Thyroid gland (tissue), 4 donors: Measurements from ENCODE around the gene SGK1. TPM values are rescaled to one million over a fixed set of nuclear protein-coding genes. Genes with fewer than 3 reads are reported as not detected.

Source experiments
- DNase-seq, 2 donors: peaks; one replicate each; pipeline ENCODE4 v3.0.0-alpha.2; 2019
- H3K27ac ChIP-seq, 3 donors: fragments of 200-600 bp; sonication (generic); 1 replicate in 2 of 3; 2 replicates in 1 of 3; pipeline ENCODE4 v1.5.1; 2016 to 2019; ENCODE audit warnings: mild to moderate bottlenecking in 1 of 3, moderate library complexity in 1 of 3
- H3K27me3 ChIP-seq: fragments of 200-600 bp; sonication (generic); one replicate; pipeline ENCODE4 v1.5.1; 2019
- H3K36me3 ChIP-seq, 2 donors: fragments of 200-600 bp; sonication (generic); one replicate each; pipeline ENCODE4 v1.5.1; 2016 to 2019
- H3K4me1 ChIP-seq, 2 donors: fragments of 200-600 bp; sonication (generic); one replicate each; pipeline ENCODE4 v1.5.1; 2017 to 2019
- H3K4me3 ChIP-seq, 3 donors: fragments of 200-600 bp; sonication (generic); replicated peaks in 1 of 3; 1 replicate in 2 of 3; 2 replicates in 1 of 3; pipeline ENCODE4 v1.5.1; 2016; ENCODE audit warnings: mild to moderate bottlenecking in 1 of 3
- H3K9me3 ChIP-seq: fragments of 200-600 bp; sonication (generic); one replicate; pipeline ENCODE4 v1.5.1; 2017
- CTCF ChIP-seq, 6 experiments: fragments of 200-600 bp in 3 of 6; fragments of 450-650 bp in 3 of 6; sonication (generic) in 3 of 6; IDR thresholded peaks; one replicate each; pipeline ENCODE4 v1.5.1; 2016 to 2019; ENCODE audit warnings: antibody characterized with exemption in 6 of 6, mild to moderate bottlenecking in 2 of 6, inconsistent platforms in 1 of 6, moderate library complexity in 1 of 6
- POLR2A ChIP-seq, 2 donors: fragments of 450-650 bp; IDR thresholded peaks; one replicate each; pipeline ENCODE4 v1.6.1; 2017; ENCODE audit warnings: antibody characterized with exemption in 2 of 2, mild to moderate bottlenecking in 2 of 2, moderate library complexity in 1 of 2
- whole genome bisulfite sequencing, 2 donors: methylation state at CpG; one replicate each; pipeline ENCODE4 v1.1.5; 2017; 5-methylcytosine and 5-hydroxymethylcytosine counted together
- intact Hi-C: fragments of 100-400 bp; cut with DNase I; formaldehyde crosslinking; loops from one replicate; pipeline ENCODE4 v1.15.1; 2023
- total RNA-seq, 4 donors: library from RNA; depleted of rRNA; stranded (reverse); fragments of >200 nt; gene quantifications; one replicate each; pipeline ENCODE4 v1.2.3, GENCODE V29; 2016

Gene SGK1
- total RNA-seq, 4 donors from 2014 or later: 151 to 361 (median 194) TPM

- WGBS, 2 donors: 76 to 87% methylated on average over 3 of the region's 3 CpGs
- Histone ChIP-seq H3K9me3 (no peaks in the 10 kb centered on the region), H3K27ac (no peak overlapping the region), H3K4me1 (no peaks in the 10 kb centered on the region), H3K36me3 (no peaks in the 10 kb centered on the region), H3K27me3 (no peaks in the 10 kb centered on the region), H3K4me3 (no peak overlapping the region)
- intact Hi-C loops: no loop called here
- TF ChIP-seq POLR2A (IDR thresholded peaks at IDR 0.05): no peak
- no peak for TF ChIP-seq CTCF (IDR thresholded peaks at IDR 0.05)
- DNase-seq: no peak
Measured at GRCh38 chr6:134138226-134138975, 179.5 kb downstream of the SGK1 start.

- no peak for DNase-seq
- Histone ChIP-seq H3K9me3 (no peaks in the 10 kb centered on the region), H3K27ac (no peak overlapping the region), H3K4me3 (no peak overlapping the region), H3K4me1 (no peaks in the 10 kb centered on the region), H3K36me3 (no peaks in the 10 kb centered on the region), H3K27me3 (no peaks in the 10 kb centered on the region)
- no peak for TF ChIP-seq POLR2A (IDR thresholded peaks at IDR 0.05)
- TF ChIP-seq CTCF (IDR thresholded peaks at IDR 0.05): no peak
- intact Hi-C loops: no loop called here
- 81 to 84% methylated on average over 4 of the region's 4 CpGs for WGBS, 2 donors
Measured at GRCh38 chr6:134134654-134135053, 183.3 kb downstream of the SGK1 start.

- no peak for DNase-seq
- Histone ChIP-seq H3K27ac (no peak overlapping the region), H3K4me3 (no peak overlapping the region), H3K9me3 (no peaks in the 10 kb centered on the region), H3K36me3 (no peaks in the 10 kb centered on the region), H3K4me1 (no peaks in the 10 kb centered on the region), H3K27me3 (no peaks in the 10 kb centered on the region)
- intact Hi-C loops: no loop called here
- TF ChIP-seq POLR2A (IDR thresholded peaks at IDR 0.05): no peak
- no peak for TF ChIP-seq CTCF (IDR thresholded peaks at IDR 0.05)
- 82 to 83% methylated on average over 3 of the region's 3 CpGs for WGBS, 2 donors
Measured at GRCh38 chr6:134132494-134133141, 185.3 kb downstream of the SGK1 start.

GRCh38 chr6:134131530-134132139 lies 186.3 kb downstream of the SGK1 start:
- no peak for TF ChIP-seq POLR2A (IDR thresholded peaks at IDR 0.05)
- TF ChIP-seq CTCF (IDR thresholded peaks at IDR 0.05): no peak
- DNase-seq: no peak
- no peaks in the 10 kb centered on the region for H3K4me1 ChIP-seq
- H3K36me3 ChIP-seq: no peaks in the 10 kb centered on the region
- 92 to 94% methylated on average over 4 of the region's 4 CpGs for WGBS, 2 donors
- intact Hi-C loops: no loop called here
- no peaks in the 10 kb centered on the region for H3K27me3 ChIP-seq
- no peak overlapping the region for H3K4me3 ChIP-seq
- H3K9me3 ChIP-seq: no peaks in the 10 kb centered on the region
- H3K27ac ChIP-seq: no peak overlapping the region

- H3K4me1 ChIP-seq: no peaks in the 10 kb centered on the region
- H3K27ac ChIP-seq: no peak overlapping the region
- no peak for TF ChIP-seq CTCF (IDR thresholded peaks at IDR 0.05)
- TF ChIP-seq POLR2A (IDR thresholded peaks at IDR 0.05): no peak
- 47 to 49% methylated on average over 1 of the region's 1 CpG for WGBS, 2 donors
- H3K27me3 ChIP-seq: no peaks in the 10 kb centered on the region
- no peaks in the 10 kb centered on the region for H3K9me3 ChIP-seq
- no peak overlapping the region for H3K4me3 ChIP-seq
- no peak for DNase-seq
- no peaks in the 10 kb centered on the region for H3K36me3 ChIP-seq
- intact Hi-C loops: loop anchor here (10.0 kb wide), 2 partner anchors 757 to 807 kb away; no protein-coding TSS in a partner anchor
Measured at GRCh38 chr6:134128146-134128545, 189.8 kb downstream of the SGK1 start.
